Sigmoid colon (tissue), 4 donors: ENCODE data around the gene GUCY1A2.

Source experiments
- EP300 ChIP-seq, 4 donors: sonication (generic); formaldehyde crosslinking; IDR thresholded peaks; one replicate each; pipeline ENCODE4 v1.6.1; 2017; ENCODE audit warnings: antibody characterized with exemption in 4 of 4
- POLR2A ChIP-seq, 2 donors: fragments of 450-650 bp; IDR thresholded peaks; one replicate each; pipeline ENCODE4 v1.6.1; 2016; ENCODE audit warnings: antibody characterized with exemption in 2 of 2, mild to moderate bottlenecking in 2 of 2, moderate library complexity in 2 of 2
- POLR2AphosphoS5 ChIP-seq, 4 donors: sonication (generic); formaldehyde crosslinking; IDR thresholded peaks; one replicate each; pipeline ENCODE4 v1.6.1; 2017; ENCODE audit warnings: antibody characterized with exemption in 4 of 4
- TF ChIP-seq, protein P1 (sequence below), 4 experiments: fragments of 450-650 bp in 3 of 4; fragments of 200-600 bp in 1 of 4; IDR thresholded peaks; one replicate each; pipeline ENCODE4 v1.5.1; 2016 to 2019; ENCODE audit warnings: antibody characterized with exemption in 4 of 4, mild to moderate bottlenecking in 3 of 4, moderate library complexity in 2 of 4

DNA sequence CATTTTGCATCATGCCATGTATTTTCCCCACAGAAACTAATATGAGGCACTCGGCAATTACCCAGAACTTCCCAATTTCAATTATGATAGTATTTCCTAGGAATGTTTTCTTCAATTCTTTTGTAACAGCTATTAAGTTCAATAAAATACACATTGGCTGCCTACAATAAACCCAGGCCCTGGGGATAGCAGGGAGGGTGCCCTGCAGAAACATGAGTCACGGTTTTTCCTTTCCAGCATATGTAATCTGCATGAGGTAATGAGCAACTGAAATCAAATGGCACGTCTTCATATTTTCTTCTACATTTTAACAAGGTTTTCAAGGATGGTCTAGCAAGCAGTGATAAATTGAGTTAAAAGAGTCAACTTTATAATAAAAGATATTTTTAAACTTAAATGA is 32.0 kb downstream of the GUCY1A2 start:
- TF ChIP-seq, protein P1, sequence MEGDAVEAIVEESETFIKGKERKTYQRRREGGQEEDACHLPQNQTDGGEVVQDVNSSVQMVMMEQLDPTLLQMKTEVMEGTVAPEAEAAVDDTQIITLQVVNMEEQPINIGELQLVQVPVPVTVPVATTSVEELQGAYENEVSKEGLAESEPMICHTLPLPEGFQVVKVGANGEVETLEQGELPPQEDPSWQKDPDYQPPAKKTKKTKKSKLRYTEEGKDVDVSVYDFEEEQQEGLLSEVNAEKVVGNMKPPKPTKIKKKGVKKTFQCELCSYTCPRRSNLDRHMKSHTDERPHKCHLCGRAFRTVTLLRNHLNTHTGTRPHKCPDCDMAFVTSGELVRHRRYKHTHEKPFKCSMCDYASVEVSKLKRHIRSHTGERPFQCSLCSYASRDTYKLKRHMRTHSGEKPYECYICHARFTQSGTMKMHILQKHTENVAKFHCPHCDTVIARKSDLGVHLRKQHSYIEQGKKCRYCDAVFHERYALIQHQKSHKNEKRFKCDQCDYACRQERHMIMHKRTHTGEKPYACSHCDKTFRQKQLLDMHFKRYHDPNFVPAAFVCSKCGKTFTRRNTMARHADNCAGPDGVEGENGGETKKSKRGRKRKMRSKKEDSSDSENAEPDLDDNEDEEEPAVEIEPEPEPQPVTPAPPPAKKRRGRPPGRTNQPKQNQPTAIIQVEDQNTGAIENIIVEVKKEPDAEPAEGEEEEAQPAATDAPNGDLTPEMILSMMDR (IDR thresholded peaks at IDR 0.05), result no peak
- TF ChIP-seq POLR2A (IDR thresholded peaks at IDR 0.05), result no peak
- TF ChIP-seq POLR2AphosphoS5 (IDR thresholded peaks at IDR 0.05), result no peak
- no peak for TF ChIP-seq EP300 (IDR thresholded peaks at IDR 0.05)
